Thoracic aorta (tissue), 2 donors: ENCODE measurements around the gene STRADB. TPM values are rescaled to one million over a fixed set of nuclear protein-coding genes. Genes with fewer than 3 reads are reported as not detected.

ENCODE experiments used
- ATAC-seq: fragments of 150-250 bp; one replicate; pipeline ENCODE4 v1.8.0; 2017; ENCODE audit warnings: low read depth; ENCODE audit not compliant: insufficient number of reproducible peaks, low FRiP score
- DNase-seq: peaks from one replicate; pipeline ENCODE4 v3.0.0-alpha.2; 2020; ENCODE audit warnings: low spot score
- H3K27ac ChIP-seq, 2 donors: fragments of 200-600 bp; sonication (generic); 1 replicate in 1 of 2; 2 replicates in 1 of 2; pipeline ENCODE4 v1.5.1; 2016; ENCODE audit warnings: mild to moderate bottlenecking in 2 of 2, moderate library complexity in 2 of 2
- H3K27me3 ChIP-seq: fragments of 200-600 bp; sonication (generic); replicated peaks from 2 replicates; pipeline ENCODE4 v1.6.0; 2016; ENCODE audit warnings: mild to moderate bottlenecking; ENCODE audit not compliant: insufficient read depth
- H3K36me3 ChIP-seq: fragments of 200-600 bp; sonication (generic); one replicate; pipeline ENCODE4 v1.5.1; 2016
- H3K4me1 ChIP-seq, 2 donors: fragments of 200-600 bp; sonication (generic); 1 replicate in 1 of 2; 2 replicates in 1 of 2; pipeline versions ENCODE4 v1.5.1 to v1.6.0; 2016; ENCODE audit warnings: low read depth in 2 of 2, mild to moderate bottlenecking in 1 of 2; ENCODE audit not compliant: control insufficient read depth in 1 of 2
- H3K4me3 ChIP-seq: fragments of 200-600 bp; sonication (generic); 2 replicates; pipeline ENCODE4 v1.5.1; 2016; ENCODE audit warnings: mild to moderate bottlenecking
- H3K9me3 ChIP-seq: fragments of 200-600 bp; sonication (generic); 2 replicates; pipeline ENCODE4 v1.5.1; 2016
- total RNA-seq, 2 donors: library from RNA; depleted of rRNA; stranded (reverse); fragments of >200 nt; gene quantifications; one replicate each; pipeline versions ENCODE4 v1.1.0 to v1.2.3, GENCODE V29; 2016
- TF ChIP-seq, protein P1 (sequence below): fragments of 200-600 bp; sonication (generic); IDR thresholded peaks from one replicate; pipeline ENCODE4 v1.5.1; 2019; ENCODE audit warnings: antibody characterized with exemption

STRADB gene
- total RNA-seq, 2 donors from 2014 or later: 8.7 to 13.8 TPM

DNA sequence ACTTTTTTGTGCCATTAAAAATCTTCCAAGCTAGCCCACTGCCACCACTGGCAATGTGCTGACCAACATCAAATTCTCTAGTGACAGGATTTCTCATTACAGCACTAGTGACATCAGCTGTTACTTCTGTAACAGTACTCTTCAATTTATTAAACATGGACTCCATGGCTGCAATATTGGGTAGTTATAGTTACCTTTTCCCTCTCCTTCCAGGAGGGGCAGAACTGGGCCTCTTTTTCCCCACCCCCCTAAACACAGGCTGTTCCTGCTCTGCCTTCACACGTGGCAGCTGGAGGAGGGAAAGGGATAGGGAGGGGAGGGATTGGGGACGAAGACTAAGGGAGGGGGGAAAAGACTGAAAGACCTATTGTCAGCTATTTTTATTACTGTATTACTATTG is 38.4 kb upstream of the STRADB start:
- no peak for ATAC-seq
- Histone ChIP-seq H3K4me3 (no peak overlapping the region), H3K4me1 (peaks cover 43 to 77% of the 10 kb centered on the region in 2 donors), H3K36me3 (no peaks in the 10 kb centered on the region), H3K27ac (peak overlapping the region; percentile 60 to 75), H3K27me3 (no peaks in the 10 kb centered on the region), H3K9me3 (no peaks in the 10 kb centered on the region)
- no peak for DNase-seq
- TF ChIP-seq, protein P1, sequence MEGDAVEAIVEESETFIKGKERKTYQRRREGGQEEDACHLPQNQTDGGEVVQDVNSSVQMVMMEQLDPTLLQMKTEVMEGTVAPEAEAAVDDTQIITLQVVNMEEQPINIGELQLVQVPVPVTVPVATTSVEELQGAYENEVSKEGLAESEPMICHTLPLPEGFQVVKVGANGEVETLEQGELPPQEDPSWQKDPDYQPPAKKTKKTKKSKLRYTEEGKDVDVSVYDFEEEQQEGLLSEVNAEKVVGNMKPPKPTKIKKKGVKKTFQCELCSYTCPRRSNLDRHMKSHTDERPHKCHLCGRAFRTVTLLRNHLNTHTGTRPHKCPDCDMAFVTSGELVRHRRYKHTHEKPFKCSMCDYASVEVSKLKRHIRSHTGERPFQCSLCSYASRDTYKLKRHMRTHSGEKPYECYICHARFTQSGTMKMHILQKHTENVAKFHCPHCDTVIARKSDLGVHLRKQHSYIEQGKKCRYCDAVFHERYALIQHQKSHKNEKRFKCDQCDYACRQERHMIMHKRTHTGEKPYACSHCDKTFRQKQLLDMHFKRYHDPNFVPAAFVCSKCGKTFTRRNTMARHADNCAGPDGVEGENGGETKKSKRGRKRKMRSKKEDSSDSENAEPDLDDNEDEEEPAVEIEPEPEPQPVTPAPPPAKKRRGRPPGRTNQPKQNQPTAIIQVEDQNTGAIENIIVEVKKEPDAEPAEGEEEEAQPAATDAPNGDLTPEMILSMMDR: no peak

DNA sequence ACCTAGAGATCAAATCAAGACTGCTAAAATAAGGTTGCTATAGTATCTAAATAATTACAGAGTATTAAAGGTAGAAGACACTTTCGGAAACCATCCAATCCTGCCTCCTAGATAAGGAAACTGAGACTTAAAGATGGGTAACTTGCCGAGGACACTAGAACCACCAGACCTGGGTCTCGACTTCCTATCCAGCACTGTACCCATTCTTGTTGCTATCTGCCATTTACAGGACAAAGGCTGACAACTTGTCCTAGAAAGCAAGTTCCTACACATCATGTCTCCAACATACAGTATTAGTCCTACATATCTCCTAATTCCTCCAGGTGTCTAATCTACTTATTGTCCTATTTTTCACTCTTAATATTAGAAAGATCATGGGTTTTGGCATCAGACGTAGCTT is 38.0 kb upstream of the STRADB start:
- no peaks in the 10 kb centered on the region for H3K9me3 ChIP-seq
- peak overlapping the region; percentile 60 to 75 for H3K27ac ChIP-seq
- TF ChIP-seq, protein P1: no peak
- H3K4me3 ChIP-seq: no peak overlapping the region
- no peaks in the 10 kb centered on the region for H3K36me3 ChIP-seq
- H3K27me3 ChIP-seq: no peaks in the 10 kb centered on the region
- H3K4me1 ChIP-seq: peaks cover 43 to 76% of the 10 kb centered on the region in 2 donors
- DNase-seq (no peak), ATAC-seq (no peak)

DNA sequence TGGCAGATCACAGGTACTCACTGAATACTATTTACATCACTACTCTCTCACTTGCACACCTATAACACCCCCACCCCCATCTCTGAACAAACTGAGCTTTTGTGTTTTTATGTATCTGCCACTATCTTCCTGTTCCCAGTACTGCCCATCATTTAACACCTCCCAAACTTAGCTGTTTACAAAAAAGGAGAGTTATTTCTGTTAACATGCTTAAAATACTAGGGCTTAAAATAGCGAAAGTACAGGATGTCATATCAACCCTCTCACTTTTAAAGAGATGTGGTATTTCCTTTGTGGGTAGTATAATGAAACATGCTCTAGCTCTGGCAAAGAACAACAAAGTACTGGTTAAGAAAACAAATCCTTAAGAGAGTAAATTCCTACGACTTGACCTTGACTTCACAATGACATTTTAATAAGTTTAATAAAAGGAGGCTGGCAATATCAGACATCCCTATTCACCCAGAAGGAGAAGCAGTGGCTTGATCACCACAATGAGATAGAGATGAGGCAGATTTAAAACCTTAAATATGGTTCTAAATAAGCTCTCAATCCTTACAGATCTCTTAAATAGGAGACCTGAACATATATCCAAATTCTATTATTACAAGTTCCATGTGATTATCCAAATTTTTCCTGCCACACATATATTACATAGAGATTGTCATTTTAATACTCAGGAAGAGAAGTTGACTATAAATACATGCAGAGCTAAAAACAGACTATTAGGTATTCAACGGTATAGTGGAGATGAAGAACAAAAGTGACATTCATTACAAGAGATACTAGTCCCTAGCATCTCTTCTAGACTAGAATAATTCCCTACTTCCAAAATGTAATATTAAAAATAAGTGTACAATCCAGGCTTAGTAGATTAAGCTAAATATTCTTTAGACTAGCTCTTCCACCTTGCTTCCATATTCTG is 37.2 kb upstream of the STRADB start:
- TF ChIP-seq, protein P1: no peak

DNA sequence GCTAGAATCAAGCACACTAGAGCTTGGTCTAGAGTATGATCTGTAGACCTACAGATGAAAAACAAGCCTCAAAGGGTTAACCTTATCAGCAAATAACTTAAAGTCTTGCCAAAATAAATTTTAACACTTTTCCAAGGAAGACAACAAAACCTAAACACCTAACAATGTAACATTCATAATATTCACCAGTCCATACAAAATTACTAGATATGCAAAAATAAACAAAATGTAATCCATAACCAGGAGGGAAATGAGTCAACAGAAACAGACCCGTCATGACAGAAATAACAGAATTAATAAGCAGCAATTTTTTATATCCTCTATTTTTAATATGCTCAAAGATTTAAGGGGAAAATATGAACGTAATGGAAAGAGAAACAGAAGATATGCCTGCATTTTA is 36.4 kb upstream of the STRADB start:
- Histone ChIP-seq H3K27ac (peak overlapping the region; percentile 60 to 75), H3K27me3 (no peaks in the 10 kb centered on the region), H3K9me3 (no peaks in the 10 kb centered on the region), H3K36me3 (no peaks in the 10 kb centered on the region), H3K4me3 (peak overlapping the region; percentile 17), H3K4me1 (peaks cover 50 to 76% of the 10 kb centered on the region in 2 donors)
- TF ChIP-seq, protein P1: no peak
- DNase-seq (no peak), ATAC-seq (no peak)

More for the DNA sequence above, 37.2 kb upstream of the STRADB start:
- Histone ChIP-seq H3K36me3 (no peaks in the 10 kb centered on the region), H3K9me3 (no peaks in the 10 kb centered on the region), H3K27ac (peak overlapping the region; percentile 60 to 75), H3K4me1 (peaks cover 43 to 75% of the 10 kb centered on the region in 2 donors), H3K4me3 (peak overlapping the region; percentile 26), H3K27me3 (no peaks in the 10 kb centered on the region)
- DNase-seq (no peak), ATAC-seq (peak; percentile 62)

DNA sequence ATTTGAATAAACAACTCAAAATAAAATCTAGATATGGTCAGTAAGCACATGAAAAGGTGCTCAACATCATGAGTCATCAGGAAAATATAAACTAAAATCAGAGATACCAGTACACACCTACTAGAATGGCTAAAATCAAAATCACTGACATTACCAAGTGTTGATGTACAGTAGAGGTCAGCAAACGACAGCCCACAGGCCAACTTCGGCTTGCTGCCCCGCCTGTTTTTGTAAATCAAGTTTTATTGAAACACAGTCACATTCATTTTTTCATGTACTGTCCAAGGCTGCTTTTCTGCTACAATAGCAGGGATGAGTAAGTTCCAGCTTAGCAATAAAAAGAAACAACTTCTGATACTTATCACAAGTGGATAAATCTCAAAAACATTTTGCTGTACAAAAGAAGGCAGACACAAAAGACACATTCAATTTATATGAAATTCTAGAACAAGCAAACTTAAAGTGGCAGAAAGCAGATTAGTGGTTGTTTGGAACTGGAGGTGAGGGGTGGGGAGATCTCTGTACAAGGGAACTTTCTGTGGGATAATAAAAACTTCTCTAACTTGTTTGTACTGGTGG is 32.4 kb upstream of the STRADB start:
- no peaks in the 10 kb centered on the region for H3K36me3 ChIP-seq
- TF ChIP-seq, protein P1: no peak
- no peaks in the 10 kb centered on the region for H3K9me3 ChIP-seq
- no peak overlapping the region for H3K27ac ChIP-seq
- H3K27me3 ChIP-seq: no peaks in the 10 kb centered on the region
- no peak overlapping the region for H3K4me3 ChIP-seq
- ATAC-seq (no peak), DNase-seq (no peak)
- H3K4me1 ChIP-seq: peaks cover 27 to 62% of the 10 kb centered on the region in 2 donors
